LNCaP clone FGC (cell line): ENCODE measurements around the gene NEDD4L.

Experiments
- DNase-seq: peaks from one replicate; pipeline ENCODE4 v3.0.0-alpha.2; 2011; ENCODE audit warnings: low read depth
- H3K4me3 ChIP-seq: 2 replicates; pipeline ENCODE4 v1.5.1; 2011; ENCODE audit warnings: mild to moderate bottlenecking, low read depth, low read length, control low read depth
- TF ChIP-seq, protein P1 (sequence below): IDR thresholded peaks from 2 replicates; pipeline ENCODE4 v1.5.1; 2012; ENCODE audit warnings: mild to moderate bottlenecking; ENCODE audit not compliant: control insufficient read depth, insufficient read depth; ENCODE audit errors: extremely low read depth

NEDD4L gene

DNA sequence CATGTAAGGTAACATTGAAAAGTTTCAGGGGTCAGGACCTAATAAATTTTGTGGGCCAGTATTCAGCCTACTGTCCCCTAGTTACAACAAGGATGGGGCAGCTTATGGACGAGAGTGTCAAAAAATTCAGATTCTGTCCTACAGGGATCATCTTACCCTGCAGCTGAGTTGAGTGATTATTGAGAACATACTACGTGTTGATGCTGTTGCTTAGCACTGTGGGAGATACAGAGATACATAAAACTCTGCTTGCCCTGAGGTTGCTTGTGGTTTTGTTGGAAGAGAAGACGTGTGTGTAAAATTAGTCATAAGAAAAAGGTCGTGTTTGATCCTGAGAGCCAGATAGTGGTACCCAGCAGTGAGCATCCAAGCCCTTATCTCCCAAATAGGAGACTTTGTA is 253.2 kb downstream of the NEDD4L start:
- TF ChIP-seq, protein P1, sequence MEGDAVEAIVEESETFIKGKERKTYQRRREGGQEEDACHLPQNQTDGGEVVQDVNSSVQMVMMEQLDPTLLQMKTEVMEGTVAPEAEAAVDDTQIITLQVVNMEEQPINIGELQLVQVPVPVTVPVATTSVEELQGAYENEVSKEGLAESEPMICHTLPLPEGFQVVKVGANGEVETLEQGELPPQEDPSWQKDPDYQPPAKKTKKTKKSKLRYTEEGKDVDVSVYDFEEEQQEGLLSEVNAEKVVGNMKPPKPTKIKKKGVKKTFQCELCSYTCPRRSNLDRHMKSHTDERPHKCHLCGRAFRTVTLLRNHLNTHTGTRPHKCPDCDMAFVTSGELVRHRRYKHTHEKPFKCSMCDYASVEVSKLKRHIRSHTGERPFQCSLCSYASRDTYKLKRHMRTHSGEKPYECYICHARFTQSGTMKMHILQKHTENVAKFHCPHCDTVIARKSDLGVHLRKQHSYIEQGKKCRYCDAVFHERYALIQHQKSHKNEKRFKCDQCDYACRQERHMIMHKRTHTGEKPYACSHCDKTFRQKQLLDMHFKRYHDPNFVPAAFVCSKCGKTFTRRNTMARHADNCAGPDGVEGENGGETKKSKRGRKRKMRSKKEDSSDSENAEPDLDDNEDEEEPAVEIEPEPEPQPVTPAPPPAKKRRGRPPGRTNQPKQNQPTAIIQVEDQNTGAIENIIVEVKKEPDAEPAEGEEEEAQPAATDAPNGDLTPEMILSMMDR: no peak

DNA sequence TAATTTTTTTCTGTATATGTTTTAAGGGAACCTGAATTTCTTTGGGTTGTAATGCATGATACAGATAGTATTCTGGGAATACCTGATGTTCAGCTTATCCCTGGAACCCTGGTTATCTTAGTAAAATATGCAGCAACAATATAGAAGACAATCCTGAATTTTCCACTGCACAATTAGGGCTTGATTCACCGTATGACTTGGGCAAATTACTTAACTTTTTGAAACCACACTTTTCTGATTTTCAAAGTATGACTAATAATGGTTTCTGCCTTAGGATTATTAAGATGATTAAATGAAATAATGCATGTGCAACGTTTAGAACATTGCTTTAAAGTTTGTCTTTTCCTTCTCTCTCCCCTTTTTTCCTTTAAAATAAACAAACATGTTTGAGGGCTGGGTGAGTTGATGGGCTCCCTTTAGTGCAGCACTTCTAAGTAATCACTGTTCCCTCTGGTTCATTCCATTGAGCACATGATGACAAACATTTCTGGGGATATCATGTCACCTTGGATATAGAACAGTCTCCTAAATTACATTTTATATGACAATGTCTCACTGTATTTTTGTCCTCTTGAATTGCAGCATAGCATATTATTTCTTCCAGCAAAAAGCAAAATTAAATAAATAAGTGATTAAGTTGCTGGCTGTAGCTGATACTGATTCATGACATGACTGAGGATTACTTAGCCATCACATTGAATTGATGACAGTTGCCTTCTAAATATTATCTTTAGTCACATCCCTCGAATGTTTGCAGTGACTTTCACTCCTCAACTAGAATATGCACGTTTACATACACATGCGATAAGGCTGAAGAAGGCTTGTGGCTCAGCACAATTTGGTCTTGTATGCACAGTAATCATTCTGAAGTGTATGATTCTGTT is 254.5 kb downstream of the NEDD4L start:
- TF ChIP-seq, protein P1: no peak
- DNase-seq: no peak
- no peak overlapping the region for H3K4me3 ChIP-seq

More for the DNA sequence above, 253.2 kb downstream of the NEDD4L start:
- H3K4me3 ChIP-seq: no peak overlapping the region
- DNase-seq: no peak

GRCh38 chr18:58299135-58299473 is 255.1 kb downstream of the NEDD4L start:
- DNase-seq: no peak
- H3K4me3 ChIP-seq: no peak overlapping the region
- TF ChIP-seq, protein P1: no peak

- DNase-seq: peak; percentile 61
- TF ChIP-seq, protein P1: no peak
- H3K4me3 ChIP-seq: no peak overlapping the region
These were observed 255.9 kb downstream of the NEDD4L start for GRCh38 chr18:58299936-58300335.

DNA sequence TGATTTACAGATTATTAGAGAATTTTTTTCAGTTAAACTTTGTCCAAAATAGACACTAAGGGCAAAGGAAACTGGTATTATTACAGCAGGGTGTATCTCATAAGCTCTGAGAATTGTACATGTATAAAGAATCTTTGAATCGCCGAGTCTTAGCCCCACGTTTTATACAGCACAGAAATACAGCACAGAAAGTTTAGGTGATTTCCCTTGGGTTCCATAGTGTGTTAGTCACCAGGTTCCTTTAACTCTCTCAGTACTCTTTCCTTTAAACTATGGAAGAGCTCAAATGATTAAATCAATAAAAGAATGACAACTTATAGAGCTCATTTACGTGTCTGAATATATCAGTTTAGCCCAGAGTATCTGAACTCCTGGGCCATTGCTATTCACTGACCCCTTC is 256.8 kb downstream of the NEDD4L start:
- no peak overlapping the region for H3K4me3 ChIP-seq
- TF ChIP-seq, protein P1: no peak
- no peak for DNase-seq

GRCh38 chr18:58302811-58303210 is 258.8 kb downstream of the NEDD4L start:
- DNase-seq: no peak

More at GRCh38 chr18:58302811-58303210, 258.8 kb downstream of the NEDD4L start:
- TF ChIP-seq, protein P1: no peak
- H3K4me3 ChIP-seq: no peak overlapping the region
